ENCODE results near the gene TRIML2.
"Not testable (repeated sequence)": the region's sequence is repeated elsewhere in the genome, so short reads cannot be mapped to it uniquely, and the experiment has no call there.

TRIML2 gene

GRCh38 chr4:188092824-188093223 lies 16.6 kb downstream of the TRIML2 start:
- DNase-seq, result no peak

DNA sequence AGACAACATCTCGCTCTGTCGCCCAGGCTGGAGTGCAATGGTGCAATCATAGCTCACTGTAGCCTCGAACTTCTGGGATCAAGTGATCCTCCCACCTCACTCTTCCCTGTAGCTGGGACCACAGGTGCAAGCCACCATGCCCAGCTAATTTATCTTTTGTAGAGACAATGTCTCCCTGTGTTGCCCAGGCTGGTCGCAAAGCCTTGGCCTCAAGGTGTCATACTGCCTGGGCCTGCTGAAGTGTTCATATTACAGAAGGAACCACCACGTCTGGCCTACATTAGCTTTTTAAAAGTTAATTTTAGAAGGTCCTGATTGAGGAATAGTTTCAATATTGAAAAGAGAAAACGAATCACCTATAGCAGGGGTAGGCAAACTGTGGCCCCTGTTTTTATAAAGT lies 22.5 kb downstream of the TRIML2 start:
- no peak for DNase-seq

DNA sequence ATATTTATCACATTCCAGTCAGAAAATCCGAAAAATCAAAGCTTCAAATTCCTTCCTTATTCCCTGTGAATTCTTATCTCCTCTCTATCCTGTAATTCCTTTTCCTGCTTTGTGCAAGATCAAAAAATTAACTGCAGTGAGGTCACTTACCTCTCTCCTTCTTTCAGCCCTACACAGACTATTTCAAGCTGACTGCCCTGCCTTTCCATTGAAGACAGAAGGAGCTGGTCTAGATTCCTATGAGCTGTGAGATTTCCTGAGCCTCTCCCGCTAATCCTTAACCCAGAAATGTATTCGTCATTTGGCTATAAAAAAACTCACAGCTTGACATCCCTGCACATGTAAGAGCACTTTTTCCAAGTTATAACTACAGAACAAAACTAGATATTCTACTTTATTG lies 26.6 kb downstream of the TRIML2 start:
- no peak for DNase-seq

DNA sequence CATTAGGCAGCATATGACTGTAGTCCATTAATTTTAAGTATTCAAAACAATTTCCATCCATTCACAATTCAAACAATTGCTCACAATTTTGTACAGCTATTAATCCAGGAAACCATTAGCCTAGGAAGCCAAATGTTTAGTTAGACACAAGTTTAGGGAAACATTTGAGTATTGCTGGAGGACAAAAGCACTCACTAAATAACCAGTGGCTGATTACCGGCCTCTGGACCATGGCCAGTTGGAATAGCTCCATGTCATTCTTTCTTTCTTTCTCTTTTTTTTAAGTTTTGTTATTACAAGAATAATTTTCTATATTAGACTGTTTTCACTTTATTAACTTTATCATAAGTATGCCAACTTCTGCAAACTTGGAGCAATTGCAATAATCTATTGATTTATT lies 31.3 kb downstream of the TRIML2 start:
- no peak for DNase-seq

- DNase-seq, result no peak
Measured at GRCh38 chr4:188076169-188076568, 33.2 kb downstream of the TRIML2 start.

DNA sequence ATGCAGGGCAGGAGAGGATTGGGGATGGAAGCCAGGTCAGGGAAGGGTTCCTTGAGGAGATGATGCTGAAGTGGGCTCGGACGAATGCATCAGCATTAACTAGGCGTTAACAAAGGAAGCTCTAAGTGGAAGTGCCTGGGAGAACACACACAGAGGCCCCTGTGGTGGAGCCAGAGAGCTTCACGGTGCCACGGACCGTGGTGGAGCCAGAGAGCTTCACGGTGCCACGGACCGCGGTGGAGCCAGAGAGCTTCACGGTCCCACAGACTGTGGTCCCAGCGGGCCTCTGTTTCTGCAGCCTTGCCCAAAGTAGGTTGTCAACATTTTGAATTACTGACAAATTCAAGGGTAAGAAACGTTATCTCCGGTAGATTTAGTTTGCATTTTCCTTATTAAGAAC lies 48.3 kb downstream of the TRIML2 start:
- no peak for DNase-seq

GRCh38 chr4:188053302-188053701 lies 56.1 kb downstream of the TRIML2 start:
- no peak for DNase-seq

GRCh38 chr4:188046657-188047056 lies 62.7 kb downstream of the TRIML2 start:
- no peak for DNase-seq

DNA sequence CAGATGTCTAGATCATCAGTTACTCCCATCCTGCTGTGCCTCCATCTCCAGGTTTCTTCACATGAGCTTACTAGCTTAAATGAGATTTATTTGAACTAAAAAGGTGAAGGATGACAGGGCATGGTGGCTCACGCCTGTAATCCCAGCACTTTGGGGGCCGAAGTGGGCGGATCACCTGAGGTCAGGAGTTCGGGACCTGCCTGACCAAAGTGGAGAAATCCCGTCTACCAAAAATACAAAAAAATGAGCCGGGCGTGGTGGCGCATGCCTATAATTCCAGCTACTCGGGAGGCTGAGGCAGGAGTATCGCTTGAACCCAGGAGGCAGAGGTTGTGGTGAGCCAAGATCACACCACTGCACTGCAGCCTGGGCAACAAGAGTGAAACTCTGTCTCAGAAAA lies 63.9 kb downstream of the TRIML2 start:
- not testable (repeated sequence) for DNase-seq

DNA sequence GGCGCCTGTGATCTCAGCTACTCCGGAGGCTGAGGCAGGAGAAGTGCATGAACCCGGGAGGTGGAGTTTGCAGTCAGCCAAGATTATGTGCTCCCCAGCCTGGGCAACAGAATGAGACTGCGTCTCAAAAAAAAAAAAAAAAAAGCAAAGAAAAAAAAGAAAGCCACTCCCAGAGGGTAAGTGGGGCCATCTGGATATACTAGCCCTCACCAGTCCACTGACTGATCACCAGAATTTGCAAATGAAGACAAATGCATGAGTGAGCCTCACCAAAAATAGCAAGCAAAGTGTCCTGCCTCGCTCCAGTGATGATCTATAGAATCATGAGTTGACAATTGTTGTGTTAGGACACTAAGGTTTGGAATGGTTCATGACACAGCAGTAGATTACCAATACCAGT lies 66.2 kb downstream of the TRIML2 start:
- DNase-seq, result no peak

GRCh38 chr4:188042191-188042590 lies 67.2 kb downstream of the TRIML2 start:
- DNase-seq, result no peak

DNA sequence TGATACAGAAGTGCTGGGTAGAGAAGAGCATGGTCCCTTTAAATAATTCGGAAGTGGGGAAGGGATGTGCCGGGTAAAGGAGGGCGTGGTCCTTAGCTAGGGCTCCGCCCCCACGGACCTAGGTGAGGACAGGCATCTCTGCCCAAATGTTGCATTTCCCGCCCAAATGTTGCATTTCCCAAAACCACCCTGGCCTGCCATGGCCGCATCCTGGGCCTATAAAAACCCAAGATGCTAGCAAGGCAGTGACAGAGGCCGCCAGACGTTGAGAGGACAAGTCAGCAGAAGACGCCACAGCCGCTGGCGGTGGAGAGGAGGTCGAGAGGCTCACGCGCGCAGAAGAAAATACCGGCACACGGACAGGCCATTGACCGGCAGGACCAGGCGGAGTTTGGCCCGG lies 67.7 kb downstream of the TRIML2 start:
- no peak for DNase-seq
